GM12878 (cell line): ENCODE data around the gene TMEM201. TPM values are rescaled to one million over a fixed set of nuclear protein-coding genes. Genes with fewer than 3 reads are reported as not detected.
A peak's percentile ranks its signal among the peaks of the same experiment; 100 is the strongest.
"Not testable (repeated sequence)": the region's sequence is repeated elsewhere in the genome, so short reads cannot be mapped to it uniquely, and the experiment has no call there.

Experiments
- ATAC-seq: fragments of 200-7000 bp; cut with Tn5 transposase; 3 replicates; pipeline ENCODE4 v1.9.1; 2020; ENCODE audit warnings: mild to moderate bottlenecking, moderate library complexity
- BruUV-seq: library from RNA; stranded (reverse); fragments of 400-500 nt; replicated peaks from 2 replicates; lab custom pipeline; 2021; lab: Mats Ljungman, UMichigan
- CTCF ChIA-PET: fragments of 300-600 bp; sonication (Branson Sonifier 250); formaldehyde crosslinking; extraction: SDS; loops from one replicate; lab custom pipeline; 2021; ENCODE audit warnings: inconsistent platforms; lab: Yijun Ruan, JAX
- POLR2A ChIA-PET: fragments of 350-600 bp; formaldehyde crosslinking; extraction: SDS; loops from one replicate; lab custom pipeline; 2021; ENCODE audit warnings: inconsistent platforms; lab: Charles Lee
- RAD21 ChIA-PET: fragments of 300-600 bp; sonication (Branson Sonifier 250); formaldehyde crosslinking; loops from one replicate; lab custom pipeline; 2023; ENCODE audit warnings: antibody characterized with exemption; ENCODE audit not compliant: unreplicated experiment; lab: Charles Lee
- SMC1A ChIA-PET: fragments of 300-600 bp; sonication (Branson Sonifier 250); formaldehyde crosslinking; loops from one replicate; lab custom pipeline; 2023; ENCODE audit not compliant: unreplicated experiment, uncharacterized antibody; lab: Charles Lee
- DNase-seq: peaks from one replicate; pipeline ENCODE4 v3.0.0-alpha.2; 2011; ENCODE audit warnings: low read depth, low spot score
- FAIRE-seq: peaks from 3 replicates; lab custom pipeline; 2011; peaks lifted over from hg19 to GRCh38; lab: Jason Lieb, UNC
- H2AFZ ChIP-seq: 2 replicates; pipeline ENCODE4 v1.6.0; 2011; ENCODE audit warnings: low read depth, low read length, control low read depth; ENCODE audit not compliant: control insufficient read depth
- H3K27ac ChIP-seq: 2 replicates; pipeline ENCODE4 v1.5.1; 2011; ENCODE audit warnings: control low read depth; ENCODE audit not compliant: control insufficient read depth, insufficient read depth
- H3K27me3 ChIP-seq, 2 experiments: replicated peaks in 1 of 2; 2 replicates each; pipeline versions ENCODE4 v1.6.0 to v1.6.1; 2011; ENCODE audit warnings: low read length in 1 of 2; ENCODE audit not compliant: control insufficient read depth in 2 of 2, insufficient read depth in 2 of 2
- H3K36me3 ChIP-seq, 2 experiments: 2 replicates each; pipeline ENCODE4 v1.5.1; 2011; ENCODE audit warnings: low read length in 1 of 2; ENCODE audit not compliant: control insufficient read depth in 2 of 2, insufficient read depth in 2 of 2
- H3K4me1 ChIP-seq: 2 replicates; pipeline ENCODE4 v1.6.1; 2011; ENCODE audit warnings: mild to moderate bottlenecking, low read length, moderate library complexity, mixed read lengths; ENCODE audit not compliant: control insufficient read depth, insufficient read depth
- H3K4me2 ChIP-seq: 2 replicates; pipeline ENCODE4 v1.6.0; 2011; ENCODE audit warnings: control low read depth; ENCODE audit not compliant: control insufficient read depth, insufficient read depth
- H3K4me3 ChIP-seq: fragments of 200-600 bp; sonication (generic); 2 replicates; pipeline ENCODE4 v1.5.1; 2016
- H3K79me2 ChIP-seq: 2 replicates; pipeline ENCODE4 v1.6.0; 2011; ENCODE audit warnings: low read length; ENCODE audit not compliant: control insufficient read depth, insufficient read depth
- H3K9ac ChIP-seq: 2 replicates; pipeline ENCODE4 v1.8.0; 2011; ENCODE audit warnings: low read length, control low read depth, mixed read lengths; ENCODE audit not compliant: control insufficient read depth, insufficient read depth
- H3K9me3 ChIP-seq: replicated peaks from 3 replicates; pipeline ENCODE4 v1.5.1; 2011; ENCODE audit warnings: mild to moderate bottlenecking, low read length; ENCODE audit not compliant: control insufficient read depth, insufficient read depth
- H4K20me1 ChIP-seq: 2 replicates; pipeline ENCODE4 v1.6.0; 2011; ENCODE audit not compliant: control insufficient read depth, insufficient read depth
- ATF3 ChIP-seq: IDR thresholded peaks from 2 replicates; pipeline ENCODE4 v1.6.1; 2011; ENCODE audit warnings: low read depth, mild to moderate bottlenecking, low read length, moderate library complexity, borderline replicate concordance; ENCODE audit errors: extremely low read depth
- MTA2 ChIP-seq: fragments of 450-650 bp; IDR thresholded peaks from 2 replicates; pipeline ENCODE4 v1.6.1; 2016; ENCODE audit warnings: low read depth, mild to moderate bottlenecking, moderate library complexity
- RBBP5 ChIP-seq: fragments of 200-600 bp; sonication (generic); conservative IDR thresholded peaks from 2 replicates; pipeline ENCODE4 v1.6.1; 2016
- USF1 ChIP-seq: IDR thresholded peaks from 2 replicates; pipeline ENCODE4 v1.6.1; 2011; ENCODE audit warnings: borderline replicate concordance, low read depth, mild to moderate bottlenecking, moderate library complexity, mixed read lengths, low read length; ENCODE audit not compliant: insufficient read depth; ENCODE audit errors: extremely low read length
- WRNIP1 ChIP-seq: IDR thresholded peaks from 2 replicates; pipeline ENCODE4 v1.6.1; 2011; ENCODE audit warnings: low read depth, low read length, improper control_type of control experiment, borderline replicate concordance
- ZBED1 ChIP-seq: IDR thresholded peaks from 2 replicates; pipeline ENCODE4 v1.6.1; 2016; ENCODE audit warnings: borderline replicate concordance
- WGBS: methylation state at CpG from one replicate; pipeline ENCODE4 v1.1.6; 2016; ENCODE audit warnings: low lambda C conversion rate; ENCODE audit not compliant: insufficient replicate concordance, insufficient coverage; ENCODE audit errors: missing lambda C conversion rate; 5-methylcytosine and 5-hydroxymethylcytosine counted together
- in situ Hi-C: fragments of 300-500 bp; cut with MboI; formaldehyde crosslinking; loops from 9 replicates; pipeline ENCODE4 v1.14.3; 2018; ENCODE audit warnings: mixed read lengths
- intact Hi-C: fragments of 100-400 bp; cut with micrococcal nuclease; formaldehyde crosslinking; loops from one replicate; pipeline ENCODE4 v1.14.2; 2022; ENCODE audit not compliant: unreplicated experiment
- polyA plus RNA-seq, 11 experiments: library from polyadenylated mRNA; depleted of rRNA in 4 of 11; unstranded in 6 of 11; stranded (reverse) in 5 of 11; fragments of >200 nt; fragmentation: Nextera tagmentation in 4 of 11; fragmentation: Illumina TruSeq in 1 of 11; extraction: Ambion mirVana in 4 of 11; extraction: Trizol in 1 of 11; gene quantifications; 1 replicate in 1 of 11; 2 replicates in 10 of 11; pipeline versions ENCODE4 v1.2.1 to v1.2.3, GENCODE V29; 2011 to 2016; ENCODE audit warnings: inconsistent platforms in 2 of 11, missing spikeins in 2 of 11, low read depth in 1 of 11
- total RNA-seq, 4 experiments: library from RNA; depleted of rRNA in 3 of 4; stranded (reverse); fragments of >200 nt in 3 of 4; fragmentation: Illumina TruSeq in 1 of 4; extraction: Trizol in 1 of 4; gene quantifications; 2 replicates each; pipeline versions ENCODE4 v1.2.1 to v1.2.3, GENCODE V29; 2013 to 2021
- TF ChIP-seq, protein P1 (sequence below): fragments of 450-650 bp; formaldehyde crosslinking; IDR thresholded peaks from 2 replicates; pipeline ENCODE4 v1.4.0; 2022; ENCODE audit warnings: mild to moderate bottlenecking, moderate library complexity

The TMEM201 gene
- total and polyA plus RNA-seq, 10 of the 15 experiments (the other 5 are each of a cell fraction or from before 2014, with no cell fraction given), result 0.13 to 26.6 (median 6.1) TPM

DNA sequence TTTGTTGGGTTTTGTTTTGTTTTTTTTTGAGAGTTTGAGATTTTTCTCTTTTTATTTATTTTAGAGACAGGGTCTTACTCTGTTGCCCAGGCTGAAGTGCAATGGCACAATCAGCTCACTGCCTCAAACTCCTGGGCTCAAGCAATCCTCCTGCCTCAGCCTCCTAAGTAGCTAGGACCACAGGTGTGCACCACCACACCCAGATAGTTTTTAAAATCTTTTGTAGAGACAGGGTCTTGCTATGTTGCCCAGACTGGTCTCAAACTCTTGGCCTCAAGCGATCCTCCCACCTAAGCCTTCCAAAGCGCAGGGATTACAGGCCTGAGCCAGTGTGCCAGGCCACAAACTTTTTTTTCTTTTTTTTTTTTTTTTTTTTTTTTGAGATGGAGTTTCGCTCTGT, 36.3 kb downstream of the TMEM201 start:
- Histone ChIP-seq H3K79me2 (peaks cover 21% of the 10 kb centered on the region), H3K4me1 (peaks cover 35% of the 10 kb centered on the region)
- H3K9me3 ChIP-seq, H3K27ac ChIP-seq, ATAC-seq, H3K9ac ChIP-seq, H3K4me3 ChIP-seq, H3K4me2 ChIP-seq, in situ Hi-C loops, H4K20me1 ChIP-seq, H3K27me3 ChIP-seq, BruUV-seq, DNase-seq, FAIRE-seq, H2AFZ ChIP-seq, H3K36me3 ChIP-seq: not testable (repeated sequence)
- CTCF ChIA-PET, result interaction anchor here (3.2 to 7.6 kb wide), 2 partner anchors 9 to 30 kb away, joined by 42 to 203 read pairs; partner anchors contain the start of gene PIK3CD
- POLR2A ChIA-PET, result interaction anchor here (0.8 to 7.1 kb wide), 3 partner anchors 29 to 64 kb away, joined by 3 to 284 read pairs (median 8); partner anchors contain the start of gene PIK3CD
- 100% methylated on average over 2 of the region's 3 CpGs for WGBS
- SMC1A ChIA-PET, result interaction anchor here (1.7 to 8.0 kb wide), 5 partner anchors 9 to 160 kb away, joined by 3 to 215 read pairs (median 44); partner anchors contain the start of gene PIK3CD
- RAD21 ChIA-PET, result interaction anchor here (2.0 to 7.7 kb wide), 5 partner anchors 29 to 239 kb away, joined by 7 to 336 read pairs (median 13); partner anchors contain the start of gene PIK3CD
- intact Hi-C loops, result loop anchor here (5.0 kb wide), 2 partner anchors 47 to 157 kb away; no protein-coding TSS in a partner anchor

DNA sequence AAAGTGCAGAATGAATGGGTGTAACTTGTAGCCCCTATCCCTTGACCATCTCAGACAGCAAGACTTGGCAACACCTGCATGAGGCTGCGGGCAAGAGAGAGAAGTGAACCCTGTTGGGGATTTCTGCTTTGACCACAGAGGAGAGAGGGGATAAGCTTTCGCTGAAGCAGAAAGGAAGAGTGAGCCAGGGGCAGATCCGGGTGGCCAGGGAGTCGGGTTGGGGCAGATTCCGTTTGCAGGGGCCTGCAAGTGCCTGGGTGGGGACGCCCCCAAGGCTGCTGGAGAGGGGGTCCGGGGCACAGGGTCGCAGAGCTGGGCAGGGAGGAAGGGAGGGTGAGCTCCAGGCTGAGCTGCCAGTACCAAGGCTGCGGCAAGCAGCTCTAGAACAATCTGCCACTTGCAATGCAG, 37.5 kb downstream of the TMEM201 start:
- H3K4me1 ChIP-seq, result peaks cover 37% of the 10 kb centered on the region
- CTCF ChIA-PET, result interaction anchor here (0.6 to 7.6 kb wide), 31 partner anchors 9 to 590 kb away, joined by 3 to 203 read pairs (median 5); partner anchors contain the start of genes KIF1B, PIK3CD and TMEM201
- WGBS, result 1% methylated on average over 9 of the region's 9 CpGs
- H3K79me2 ChIP-seq, result peaks cover 32% of the 10 kb centered on the region
- peak overlapping the region; percentile 98 for H3K27ac ChIP-seq
- H3K4me3 ChIP-seq, result peak overlapping the region; percentile 58
- RAD21 ChIA-PET, result interaction anchor here (0.7 to 7.7 kb wide), 18 partner anchors 11 to 1341 kb away, joined by 3 to 336 read pairs (median 6); partner anchors contain the start of gene PIK3CD
- SMC1A ChIA-PET, result interaction anchor here (0.7 to 8.0 kb wide), 13 partner anchors 10 to 240 kb away, joined by 3 to 215 read pairs (median 5); partner anchors contain the start of gene PIK3CD
- ATAC-seq (peak; percentile 65), FAIRE-seq (peak; percentile 66), DNase-seq (peak; percentile 80)
- in situ Hi-C loops (no loop called here), intact Hi-C loops (loop anchor here (2.0 to 5.0 kb wide), 5 partner anchors 46 to 241 kb away; no protein-coding TSS in a partner anchor)
- peak overlapping the region; percentile 7; the same call in 1 of the 2 replicates for H2AFZ ChIP-seq
- H3K27me3 ChIP-seq, result no peaks in the 10 kb centered on the region
- no TSS peak for BruUV-seq
- no peaks in the 10 kb centered on the region for H3K36me3 ChIP-seq
- POLR2A ChIA-PET, result interaction anchor here (0.5 to 7.1 kb wide), 7 partner anchors 9 to 806 kb away, joined by 3 to 284 read pairs (median 3); partner anchors contain the start of gene PIK3CD
- no peaks in the 10 kb centered on the region for H4K20me1 ChIP-seq
- H3K9ac ChIP-seq, result peak overlapping the region; percentile 88
- H3K4me2 ChIP-seq, result peak overlapping the region; percentile 98
- H3K9me3 ChIP-seq, result no peaks in the 10 kb centered on the region
- TF ChIP-seq ZBED1 (peak; percentile 47; the same call in 1 of the 2 replicates), RBBP5 (no peak), WRNIP1 (no peak), USF1 (no peak), MTA2 (peak; percentile 74), ATF3 (no peak)
- TF ChIP-seq, protein P1, sequence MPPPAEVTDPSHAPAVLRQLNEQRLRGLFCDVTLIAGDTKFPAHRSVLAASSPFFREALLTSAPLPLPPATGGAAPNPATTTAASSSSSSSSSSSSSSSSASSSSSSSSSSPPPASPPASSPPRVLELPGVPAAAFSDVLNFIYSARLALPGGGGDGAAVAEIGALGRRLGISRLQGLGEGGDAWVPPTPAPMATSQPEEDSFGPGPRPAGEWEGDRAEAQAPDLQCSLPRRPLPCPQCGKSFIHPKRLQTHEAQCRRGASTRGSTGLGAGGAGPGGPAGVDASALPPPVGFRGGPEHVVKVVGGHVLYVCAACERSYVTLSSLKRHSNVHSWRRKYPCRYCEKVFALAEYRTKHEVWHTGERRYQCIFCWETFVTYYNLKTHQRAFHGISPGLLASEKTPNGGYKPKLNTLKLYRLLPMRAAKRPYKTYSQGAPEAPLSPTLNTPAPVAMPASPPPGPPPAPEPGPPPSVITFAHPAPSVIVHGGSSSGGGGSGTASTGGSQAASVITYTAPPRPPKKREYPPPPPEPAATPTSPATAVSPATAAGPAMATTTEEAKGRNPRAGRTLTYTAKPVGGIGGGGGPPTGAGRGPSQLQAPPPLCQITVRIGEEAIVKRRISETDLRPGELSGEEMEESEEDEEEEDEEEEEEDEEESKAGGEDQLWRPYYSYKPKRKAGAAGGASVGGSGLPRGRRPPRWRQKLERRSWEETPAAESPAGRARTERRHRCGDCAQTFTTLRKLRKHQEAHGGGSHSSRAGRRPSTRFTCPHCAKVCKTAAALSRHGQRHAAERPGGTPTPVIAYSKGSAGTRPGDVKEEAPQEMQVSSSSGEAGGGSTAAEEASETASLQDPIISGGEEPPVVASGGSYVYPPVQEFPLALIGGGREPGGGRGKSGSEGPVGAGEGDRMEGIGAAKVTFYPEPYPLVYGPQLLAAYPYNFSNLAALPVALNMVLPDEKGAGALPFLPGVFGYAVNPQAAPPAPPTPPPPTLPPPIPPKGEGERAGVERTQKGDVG (CRISPR knock-in tag), result no peak
